ENCODE results near the gene SAFB2. TPM values are rescaled to one million over a fixed set of nuclear protein-coding genes. Genes with fewer than 3 reads are reported as not detected.

Gene SAFB2
- total RNA-seq, 4 donors from 2014 or later, result 45.0 to 250 (median 129) TPM

- Histone ChIP-seq H3K4me3 (peak overlapping the region; percentile 68 to 98), H3K27ac (peak overlapping the region; percentile 86 to 98), H3K9me3 (no peaks in the 10 kb centered on the region), H3K27me3 (no peaks in the 10 kb centered on the region), H3K4me1 (peaks cover 9 to 37% of the 10 kb centered on the region in 2 donors), H3K36me3 (no peaks in the 10 kb centered on the region)
- intact Hi-C loops (cut with DNase I; ENCODE audit: low total_unique reads), result loop anchor here (10.0 kb wide), 1 partner anchor 50 kb away; no protein-coding TSS in a partner anchor
- DNase-seq, result no peak
- no peak for TF ChIP-seq POLR2A (IDR thresholded peaks at IDR 0.05)
- TF ChIP-seq CTCF (IDR thresholded peaks at IDR 0.05), result no peak
Measured at GRCh38 chr19:5624741-5625278, 2.2 kb upstream of the SAFB2 start.

- intact Hi-C loops (cut with DNase I; ENCODE audit: low total_unique reads), result loop anchor here (10.0 kb wide), 1 partner anchor 51 kb away; no protein-coding TSS in a partner anchor
- Histone ChIP-seq H3K4me1 (peaks cover 9 to 44% of the 10 kb centered on the region in 2 donors), H3K27me3 (no peaks in the 10 kb centered on the region), H3K27ac (peak overlapping the region; percentile 86 to 98), H3K36me3 (no peaks in the 10 kb centered on the region), H3K4me3 (peak overlapping the region; percentile 68 to 98), H3K9me3 (no peaks in the 10 kb centered on the region)
- TF ChIP-seq CTCF (IDR thresholded peaks at IDR 0.05) (no peak), POLR2A (IDR thresholded peaks at IDR 0.05) (no peak)
- DNase-seq, result peak; percentile 37 to 39
Measured at GRCh38 chr19:5624018-5624663, 1.6 kb upstream of the SAFB2 start.

GRCh38 chr19:5623397-5624017 is 931 bp upstream of the SAFB2 start:
- intact Hi-C loops (cut with DNase I; ENCODE audit: low total_unique reads), result loop anchor here (10.0 kb wide), 1 partner anchor 51 kb away; no protein-coding TSS in a partner anchor

GRCh38 chr19:5621945-5622464 is 571 bp downstream of the SAFB2 start:
- H3K4me1 ChIP-seq, result peaks cover 2 to 34% of the 10 kb centered on the region in 2 donors
- TF ChIP-seq CTCF (IDR thresholded peaks at IDR 0.05) (no peak), POLR2A (IDR thresholded peaks at IDR 0.05) (no peak)
- no peaks in the 10 kb centered on the region for H3K27me3 ChIP-seq
- no peaks in the 10 kb centered on the region for H3K9me3 ChIP-seq
- intact Hi-C loops (cut with DNase I; ENCODE audit: low total_unique reads), result loop anchor here (10.0 kb wide), 1 partner anchor 53 kb away; no protein-coding TSS in a partner anchor
- no peaks in the 10 kb centered on the region for H3K36me3 ChIP-seq
- peak overlapping the region; percentile 93 to 98 for H3K27ac ChIP-seq
- peak overlapping the region; percentile 68 to 98 for H3K4me3 ChIP-seq
- peak; percentile 38 to 43 for DNase-seq

More at GRCh38 chr19:5623397-5624017, 931 bp upstream of the SAFB2 start:
- Histone ChIP-seq H3K4me1 (peaks cover 9 to 46% of the 10 kb centered on the region in 2 donors), H3K36me3 (no peaks in the 10 kb centered on the region), H3K27me3 (no peaks in the 10 kb centered on the region), H3K9me3 (no peaks in the 10 kb centered on the region), H3K4me3 (peak overlapping the region; percentile 68 to 98), H3K27ac (peak overlapping the region; percentile 86 to 98)
- TF ChIP-seq POLR2A (IDR thresholded peaks at IDR 0.05), result no peak
- DNase-seq, result peak in 1 of 2 donors; percentile 20

GRCh38 chr19:5621311-5621944 is 1.1 kb downstream of the SAFB2 start:
- H3K27me3 ChIP-seq, result no peaks in the 10 kb centered on the region
- TF ChIP-seq POLR2A (IDR thresholded peaks at IDR 0.05) (no peak), CTCF (IDR thresholded peaks at IDR 0.05) (no peak)
- H3K4me1 ChIP-seq, result peaks cover 0 to 34% of the 10 kb centered on the region in 2 donors
- DNase-seq, result peak; percentile 45 to 72
- peak overlapping the region; percentile 68 to 98 for H3K4me3 ChIP-seq
- no peaks in the 10 kb centered on the region for H3K9me3 ChIP-seq
- intact Hi-C loops (cut with DNase I; ENCODE audit: low total_unique reads), result loop anchor here (10.0 kb wide), 1 partner anchor 53 kb away; no protein-coding TSS in a partner anchor
- peak overlapping the region; percentile 93 to 98 for H3K27ac ChIP-seq
- H3K36me3 ChIP-seq, result no peaks in the 10 kb centered on the region

Measured in uterus (tissue), 4 donors.